Hindlimb muscle (tissue), 1 donor: ENCODE measurements around the gene TOP3A. TPM values are rescaled to one million over a fixed set of nuclear protein-coding genes. Genes with fewer than 3 reads are reported as not detected.
"Not testable (repeated sequence)": the region's sequence is repeated elsewhere in the genome, so short reads cannot be mapped to it uniquely, and the experiment has no call there.

Source experiments
- DNase-seq: peaks from one replicate; pipeline ENCODE4 v3.0.0-alpha.2; 2013
- polyA plus RNA-seq: library from polyadenylated mRNA; unstranded; fragments of 120-200 nt; gene quantifications from one replicate; pipeline ENCODE4 v1.2.1, GENCODE V29; 2013; ENCODE audit not compliant: insufficient read length

Gene TOP3A
- polyA plus RNA-seq, 1 donor: 27.5 TPM

DNA sequence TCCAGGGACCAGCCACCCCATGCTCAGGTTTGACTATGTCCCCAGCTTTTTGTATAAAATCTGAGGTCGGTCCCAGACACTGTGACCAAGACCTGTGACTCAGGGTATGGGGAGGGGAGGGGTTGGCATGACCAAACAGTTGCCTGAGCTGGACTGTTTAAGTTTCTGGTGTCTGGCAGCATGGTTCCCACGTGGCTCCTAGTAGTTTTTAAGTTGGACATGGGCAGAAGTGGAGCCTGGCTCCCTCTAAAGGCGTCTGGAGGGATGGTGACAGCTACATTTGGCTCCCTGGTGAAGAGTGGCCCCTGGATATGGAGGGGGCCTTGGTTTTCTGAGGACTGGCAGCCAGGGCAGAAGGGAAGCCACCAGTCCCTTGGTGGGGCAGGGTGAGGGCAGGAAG is 8.2 kb upstream of the TOP3A start:
- no peak for DNase-seq

DNA sequence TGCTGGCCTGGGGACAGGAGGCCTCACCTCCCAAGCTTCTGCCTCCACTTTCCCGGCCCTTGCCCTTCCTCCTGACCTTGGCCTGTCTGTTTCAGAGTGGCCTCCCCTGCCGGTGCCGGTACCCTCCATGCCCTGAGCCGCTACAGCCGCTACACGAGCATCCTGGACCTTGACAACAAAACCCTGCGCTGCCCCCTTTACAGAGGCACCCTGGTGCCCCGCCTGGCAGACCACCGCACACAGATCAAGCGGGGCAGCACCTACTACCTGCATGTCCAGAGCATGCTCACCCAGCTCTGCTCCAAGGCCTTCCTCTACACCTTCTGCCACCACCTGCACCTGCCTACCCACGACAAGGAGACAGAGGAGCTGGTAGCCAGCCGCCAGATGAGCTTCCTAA is 7.7 kb upstream of the TOP3A start:
- no peak for DNase-seq

DNA sequence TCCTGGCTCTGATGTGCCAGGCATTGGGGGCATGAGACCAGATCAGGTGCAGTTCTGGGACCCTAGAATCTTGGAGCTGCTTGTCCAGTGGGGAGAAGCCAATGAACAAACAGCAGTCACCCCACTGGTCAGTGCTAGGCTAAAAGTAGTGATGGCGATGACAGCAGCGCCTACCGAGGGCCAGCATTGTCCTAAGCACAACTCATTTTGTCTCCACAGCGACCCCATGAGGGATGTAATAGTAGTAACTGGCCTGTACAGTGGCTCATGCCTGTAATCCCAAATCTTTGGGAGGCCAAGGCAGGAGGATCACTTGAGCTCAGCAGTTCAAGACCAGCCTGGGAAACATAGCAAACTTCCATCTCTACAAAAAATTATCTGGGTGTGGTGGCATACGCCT is 6.5 kb upstream of the TOP3A start:
- DNase-seq: no peak

DNA sequence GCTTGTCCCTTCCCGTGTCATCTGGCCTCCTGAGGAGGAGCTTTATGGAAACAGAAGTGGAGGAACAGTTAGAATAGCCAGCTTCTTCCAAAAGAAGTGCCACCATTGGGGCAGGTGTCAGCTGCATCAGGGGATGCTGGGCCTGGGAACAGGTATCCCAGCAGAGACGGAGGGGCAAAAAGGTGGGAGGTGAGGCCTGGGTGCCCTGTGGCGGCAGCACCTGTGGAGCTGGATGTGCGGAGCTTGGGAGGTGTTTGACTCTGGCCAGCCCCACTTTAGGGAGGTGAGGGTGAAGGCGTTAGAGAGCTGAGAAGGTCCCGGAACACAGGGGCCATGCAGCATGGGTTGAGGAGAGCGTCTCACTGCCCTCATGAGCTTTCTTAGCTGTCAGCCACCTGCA is 5.5 kb upstream of the TOP3A start:
- DNase-seq: no peak

DNA sequence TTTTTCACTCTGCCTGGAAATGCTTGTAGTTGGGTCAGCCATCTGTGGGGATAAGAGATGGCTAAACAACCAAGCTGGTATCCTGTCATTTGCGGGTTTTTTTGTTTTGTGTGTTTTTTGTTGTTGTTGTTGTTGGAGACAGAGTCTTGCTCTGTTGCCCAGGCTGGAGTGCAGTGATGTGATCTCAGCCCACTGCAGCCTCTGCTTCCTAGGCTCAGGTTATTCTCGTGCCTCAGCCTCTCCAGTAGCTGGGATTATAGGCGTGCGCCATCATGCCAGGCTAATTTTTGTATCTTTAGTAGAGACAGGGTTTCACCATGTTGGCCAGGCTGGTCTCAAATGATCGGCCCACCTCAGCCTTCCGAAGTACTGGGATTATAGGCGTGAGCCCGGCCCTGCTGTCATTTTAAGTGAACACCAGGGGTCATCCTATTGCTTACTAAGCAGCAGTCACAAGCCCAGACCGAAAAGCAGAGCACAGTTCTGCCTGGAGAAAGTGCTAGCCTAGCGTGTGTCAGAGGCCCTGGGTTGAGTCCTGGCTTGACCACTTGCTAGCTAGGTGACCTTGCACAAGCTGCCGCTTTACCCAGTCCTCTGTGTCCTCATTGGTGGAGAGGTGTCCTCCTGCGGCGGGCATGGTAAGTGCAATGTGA is 4.9 kb upstream of the TOP3A start:
- DNase-seq: peak; percentile 34

DNA sequence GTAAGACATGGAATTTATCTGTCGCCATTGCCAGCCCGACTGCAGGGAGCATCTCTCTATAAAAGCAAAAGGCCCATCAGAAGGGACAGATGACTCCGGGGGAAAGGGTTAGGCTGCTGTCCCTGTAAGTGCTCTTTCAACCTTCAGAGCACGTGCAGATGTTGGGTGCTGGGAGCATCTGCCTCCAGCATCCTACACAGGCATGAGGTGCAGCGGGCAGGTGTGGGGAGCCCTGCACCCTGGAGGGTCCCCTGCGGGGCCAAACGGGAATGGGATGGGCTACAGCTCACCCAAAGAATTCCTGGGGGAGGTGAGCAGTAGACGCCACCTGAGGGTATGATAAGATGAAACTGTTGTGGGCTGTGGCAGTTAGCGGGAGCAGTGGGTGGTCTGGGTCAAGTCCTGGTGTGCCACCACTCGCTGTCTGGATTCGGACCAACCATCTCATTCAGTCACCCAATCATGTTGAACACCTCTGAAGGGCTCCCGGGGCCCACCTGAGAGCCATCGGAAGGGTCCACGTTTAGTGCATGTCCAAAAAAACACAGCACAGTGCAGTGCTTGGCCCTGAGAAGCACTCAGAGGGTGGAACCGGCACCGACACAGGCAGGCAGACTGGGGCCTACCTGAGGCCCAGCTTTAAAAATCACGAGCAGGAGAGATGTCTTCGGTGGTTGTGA is 4.1 kb upstream of the TOP3A start:
- no peak for DNase-seq

DNA sequence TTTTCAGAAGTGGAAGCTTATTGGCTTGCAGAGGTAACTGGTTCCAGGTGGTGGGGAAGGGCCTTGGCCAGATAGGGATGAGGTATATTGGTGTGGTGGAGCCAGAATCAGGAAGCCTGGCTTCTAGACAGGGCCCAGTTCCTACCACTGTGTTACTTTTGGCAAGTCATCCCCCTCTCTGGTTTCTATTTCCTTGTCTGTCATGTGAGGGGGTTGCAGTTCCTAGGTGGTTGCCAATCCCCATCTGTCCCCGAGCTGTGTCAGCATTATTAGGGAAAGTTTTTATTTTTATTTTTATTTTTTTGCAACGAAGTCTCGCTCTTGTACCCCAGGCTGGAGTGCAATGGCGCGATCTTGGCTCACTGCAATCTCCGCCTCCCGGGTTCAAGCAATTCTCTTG is 3.3 kb upstream of the TOP3A start:
- no peak for DNase-seq

DNA sequence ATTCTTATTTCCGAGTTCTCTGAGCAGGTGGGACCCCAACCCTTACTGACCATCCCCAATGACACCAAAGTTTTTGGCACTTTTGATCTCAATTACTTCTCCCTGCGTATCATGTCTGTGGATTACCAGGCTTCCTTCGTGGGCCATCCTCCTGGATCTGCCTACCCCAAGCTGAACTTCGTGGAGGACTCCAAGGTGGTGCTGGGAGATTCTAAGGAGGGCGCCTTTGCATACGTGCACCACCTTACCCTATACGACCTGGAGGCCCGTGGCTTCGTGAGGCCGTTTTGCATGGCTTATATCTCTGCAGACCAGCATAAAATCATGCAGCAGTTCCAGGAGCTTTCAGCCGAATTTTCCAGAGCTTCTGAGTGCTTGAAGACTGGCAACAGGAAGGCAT is 1.2 kb upstream of the TOP3A start:
- DNase-seq: no peak

DNA sequence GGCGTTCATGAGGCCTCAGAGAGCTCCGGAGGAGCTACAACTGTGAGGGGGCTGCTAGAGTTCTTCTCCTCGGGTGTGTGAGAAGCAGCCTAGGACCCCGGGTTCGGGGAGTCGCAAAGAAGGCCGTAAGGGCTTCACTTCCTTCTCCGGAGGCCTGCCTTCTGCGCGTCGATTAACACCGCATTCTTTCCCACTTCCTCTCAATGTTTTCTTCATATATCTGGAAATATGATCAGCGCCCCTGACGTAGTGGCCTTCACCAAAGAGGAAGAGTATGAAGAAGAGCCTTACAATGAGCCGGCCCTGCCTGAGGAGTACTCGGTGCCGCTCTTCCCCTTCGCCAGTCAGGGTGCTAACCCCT is 748 bp upstream of the TOP3A start:
- peak; percentile 17 for DNase-seq

DNA sequence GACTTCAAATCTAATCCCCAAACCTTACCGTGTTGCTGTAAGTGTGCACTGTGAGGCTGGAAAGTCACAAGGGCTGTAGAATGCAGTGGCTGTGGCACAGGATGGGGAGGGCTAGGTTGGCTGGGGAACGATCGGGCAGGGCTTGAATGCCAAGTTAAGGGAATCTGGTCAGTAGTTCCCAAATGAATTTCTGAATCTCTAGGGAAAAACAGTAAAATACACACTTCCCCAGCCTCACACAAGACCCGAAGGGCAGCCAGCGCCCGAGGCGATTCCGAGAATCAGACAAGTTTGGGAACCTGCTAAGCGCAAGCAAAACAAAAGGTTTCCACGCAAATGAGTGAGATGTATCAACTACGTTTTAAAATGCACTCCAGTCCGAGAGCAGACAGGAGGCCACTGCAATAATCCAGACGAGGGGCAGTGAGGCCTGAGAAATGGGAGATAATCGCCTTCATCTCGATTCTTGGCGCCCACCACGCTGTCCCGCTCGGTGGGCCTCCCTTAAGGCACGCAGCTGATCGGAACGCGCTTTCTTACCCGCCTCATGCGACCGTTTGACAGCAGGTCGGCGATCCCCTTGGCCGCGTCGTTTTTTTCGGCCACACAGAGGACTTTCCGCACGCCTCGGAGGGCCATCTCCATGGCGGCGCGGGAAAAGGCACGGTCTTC is 599 bp downstream of the TOP3A start:
- DNase-seq: no peak

DNA sequence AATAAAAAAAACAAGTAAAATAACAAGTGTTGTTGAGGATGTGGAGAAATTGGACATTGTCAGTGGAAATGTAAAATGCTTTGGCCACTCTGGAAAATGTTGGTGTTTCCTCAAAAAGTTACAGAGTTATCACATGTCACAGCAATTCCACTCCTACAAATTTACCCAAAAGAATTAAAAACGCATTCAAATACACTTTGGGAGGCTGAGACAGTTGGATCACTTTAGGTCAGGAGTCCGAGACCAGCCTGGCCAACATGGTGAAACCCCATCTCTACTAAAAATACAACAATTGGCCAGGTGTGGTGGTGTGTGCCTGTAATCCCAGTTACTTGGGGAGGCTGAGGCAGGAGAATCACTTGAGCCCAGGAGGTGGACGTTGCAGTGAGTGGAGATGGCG is 5.6 kb downstream of the TOP3A start:
- DNase-seq: no peak

DNA sequence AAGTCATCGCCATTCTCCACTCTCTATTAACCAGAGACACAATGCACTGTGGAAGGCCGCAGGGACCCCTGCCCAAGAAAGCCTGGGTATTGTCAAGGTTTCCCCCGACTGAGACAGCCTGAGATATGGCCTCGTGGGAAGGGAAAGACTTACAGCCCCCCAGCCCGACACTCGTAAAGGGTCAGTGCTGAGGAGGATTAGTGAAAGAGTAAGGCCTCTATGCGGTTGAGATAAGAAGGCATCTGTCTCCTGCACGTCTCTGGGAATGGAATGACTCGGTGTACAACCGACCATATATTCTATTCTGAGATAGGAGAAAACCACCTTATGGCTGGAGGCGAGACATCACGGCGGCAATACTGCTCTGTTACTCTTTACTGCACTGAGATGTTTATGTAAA is 11.6 kb downstream of the TOP3A start:
- not testable (repeated sequence) for DNase-seq

DNA sequence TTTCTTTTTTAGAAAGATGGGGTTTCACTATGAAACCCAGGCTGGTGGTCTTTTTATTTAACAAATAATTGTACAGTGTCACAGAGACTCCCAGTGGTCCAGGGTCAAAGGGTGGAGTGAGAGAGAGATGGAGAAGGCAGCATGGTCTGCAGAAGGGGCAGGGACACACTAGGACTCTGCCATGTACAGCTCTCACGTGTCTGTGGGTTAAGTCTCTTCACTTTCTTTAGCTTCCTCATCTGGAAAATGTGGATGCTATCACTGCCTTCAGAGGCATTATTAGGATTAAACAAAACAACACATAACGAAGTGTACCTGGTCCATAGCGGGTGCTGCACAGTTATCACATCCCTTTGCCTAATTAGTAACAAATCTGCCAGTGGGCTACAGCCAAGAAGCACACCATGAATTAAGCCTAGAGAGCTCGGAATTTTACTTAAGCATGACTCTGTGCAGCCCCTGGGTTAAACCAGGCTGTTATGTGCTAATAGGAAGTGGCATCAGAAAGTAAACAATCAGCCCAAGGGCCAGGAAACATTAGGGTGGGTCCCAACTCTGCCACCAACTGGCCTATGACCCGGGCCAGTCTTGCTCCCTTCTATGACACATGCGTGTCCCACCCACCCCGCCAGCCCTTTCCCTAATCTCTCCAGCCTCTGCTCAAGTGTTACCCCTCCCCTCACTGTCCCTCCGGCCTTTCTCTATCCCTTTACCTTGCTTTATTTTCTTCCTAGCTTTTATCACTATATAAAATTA is 13.9 kb downstream of the TOP3A start:
- DNase-seq: no peak

DNA sequence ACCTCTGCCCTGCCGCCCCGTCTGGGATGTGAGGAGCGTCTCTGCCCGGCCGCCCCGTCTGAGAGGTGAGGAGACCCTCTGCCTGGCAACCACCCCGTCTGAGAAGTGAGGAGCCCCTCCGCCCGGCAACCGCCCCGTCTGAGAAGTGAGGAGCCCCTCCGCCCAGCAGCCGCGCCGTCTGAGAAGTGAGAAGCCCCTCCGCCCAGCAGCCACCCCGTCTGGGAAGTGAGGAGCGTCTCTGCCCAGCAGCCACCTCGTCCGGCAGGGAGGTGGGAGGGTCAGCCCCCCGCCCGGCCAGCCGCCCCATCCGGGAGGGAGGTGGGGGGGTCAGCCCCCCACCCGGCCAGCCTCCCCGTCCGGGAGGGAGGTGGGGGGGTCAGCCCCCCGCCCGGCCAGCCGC is 16.7 kb downstream of the TOP3A start:
- not testable (repeated sequence) for DNase-seq

DNA sequence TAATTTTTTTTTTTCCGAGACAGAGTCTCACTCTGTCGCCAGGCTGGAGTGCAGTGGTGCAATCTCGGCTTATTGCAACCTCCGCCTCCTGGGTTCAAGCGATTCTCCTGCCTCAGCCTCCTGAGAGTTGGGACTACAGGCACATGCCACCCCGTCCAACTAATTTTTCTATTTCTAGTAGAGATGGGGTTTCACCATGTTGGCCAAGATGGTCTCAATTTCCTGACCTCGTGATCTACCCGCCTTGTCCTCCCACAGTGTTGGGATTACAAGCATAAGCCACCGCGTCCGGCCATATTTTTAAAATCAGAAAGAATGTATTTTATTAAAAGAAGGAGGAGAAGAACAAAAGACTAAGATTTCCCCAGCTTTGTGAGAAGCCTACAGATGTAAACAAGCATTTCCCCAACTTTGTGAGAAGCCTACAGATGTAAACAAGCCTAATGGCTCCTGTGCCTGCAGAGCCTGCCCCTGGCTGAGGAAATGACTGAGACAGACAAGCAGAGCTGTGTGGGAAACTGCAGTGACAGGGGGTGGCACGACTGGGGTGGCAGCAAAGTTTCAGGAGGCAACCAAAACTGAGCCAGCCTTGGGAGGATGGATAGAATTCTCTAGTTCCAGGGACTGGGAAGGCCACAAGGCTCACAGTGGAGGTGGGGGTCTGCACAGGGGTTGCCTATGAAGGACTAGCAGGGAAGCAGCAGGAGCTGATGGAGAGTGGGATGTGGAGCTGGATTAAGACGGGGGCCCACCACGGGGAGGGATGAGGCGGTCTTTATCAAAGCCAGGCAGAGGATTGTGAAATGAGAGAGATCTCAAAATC is 22.9 kb downstream of the TOP3A start:
- DNase-seq: no peak

DNA sequence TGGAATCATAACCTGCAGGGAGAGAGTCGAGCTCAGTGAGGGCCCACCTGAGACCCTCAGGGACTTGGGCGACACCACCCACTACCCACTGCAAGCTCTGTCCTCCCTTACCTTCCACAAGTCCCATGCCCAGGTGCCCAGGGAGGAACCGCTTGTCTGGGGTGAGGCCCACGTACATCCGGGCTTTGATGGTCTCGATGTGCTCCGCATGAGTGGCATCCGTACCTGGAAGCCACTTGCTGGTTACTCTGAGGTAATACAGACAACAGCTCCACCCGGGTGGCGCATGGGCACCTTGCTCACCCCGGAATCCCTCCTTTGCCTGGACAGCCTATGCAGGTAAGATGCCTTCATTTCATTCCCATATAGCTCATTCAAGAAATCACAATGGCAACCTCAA is 29.5 kb downstream of the TOP3A start:
- DNase-seq: no peak

DNA sequence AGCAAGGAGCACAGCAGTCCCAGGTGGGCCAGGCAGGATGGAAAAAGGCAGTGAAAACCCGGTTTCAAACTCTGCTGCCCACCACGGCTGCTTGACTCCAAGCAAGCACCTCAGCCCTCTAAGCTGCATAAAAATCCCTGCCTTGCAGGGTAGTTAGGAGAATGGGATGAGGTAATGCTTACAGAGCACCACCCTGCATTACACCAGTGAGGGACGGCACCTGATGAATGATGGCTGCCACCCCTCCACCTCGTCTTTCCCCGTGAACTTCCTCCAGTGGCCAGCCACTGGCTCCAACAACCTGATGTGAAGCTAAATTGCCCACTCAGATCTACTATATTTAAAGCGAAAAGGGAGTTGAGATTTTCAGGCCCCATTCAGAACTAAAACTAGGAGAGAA is 33.0 kb downstream of the TOP3A start:
- DNase-seq: no peak

DNA sequence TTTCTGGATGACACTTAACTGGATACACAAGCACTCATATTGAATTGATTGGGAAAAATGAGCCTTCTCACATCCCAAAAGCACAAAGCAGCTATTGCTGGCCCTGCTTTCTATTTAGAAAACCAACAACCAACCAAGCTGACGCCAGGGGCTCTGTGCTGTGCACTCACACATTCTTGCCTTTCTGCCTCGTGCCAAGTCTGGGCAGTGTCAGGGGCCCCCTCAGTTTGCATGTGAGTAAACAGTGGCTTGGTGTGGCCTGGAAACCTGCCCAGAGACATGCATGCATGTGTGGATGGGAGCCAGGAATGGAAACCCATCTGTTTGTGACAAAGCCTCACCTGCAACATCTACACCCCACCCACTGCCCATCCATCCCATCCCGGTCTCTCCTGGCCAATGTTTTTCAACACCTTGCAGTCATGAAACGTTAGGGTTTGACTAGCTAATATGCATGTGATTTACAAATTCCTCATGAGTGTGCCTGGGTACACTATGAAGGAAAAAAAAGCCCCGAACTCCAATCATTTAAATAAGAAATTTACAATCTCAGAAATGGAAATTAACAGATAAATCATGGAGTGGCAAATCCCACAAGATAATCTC is 33.9 kb downstream of the TOP3A start:
- no peak for DNase-seq

DNA sequence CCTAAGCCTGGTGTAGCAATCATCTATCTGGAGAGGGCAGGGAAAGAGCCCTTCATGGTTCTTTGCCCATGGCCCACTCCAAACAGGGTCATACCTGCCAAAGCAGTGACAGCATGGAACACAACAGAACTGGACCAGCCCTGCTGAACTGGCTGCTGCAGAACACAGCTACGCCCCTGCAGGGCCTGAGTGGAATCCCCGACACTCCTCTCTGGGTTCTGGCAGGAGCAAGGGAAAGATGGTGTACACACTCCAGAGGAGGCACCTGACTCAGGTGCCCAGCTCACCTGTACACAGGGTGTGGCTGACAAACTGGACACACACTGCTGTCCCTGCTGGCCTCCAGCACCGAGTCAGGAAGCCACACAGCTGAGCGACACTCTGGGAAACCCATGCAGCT is 34.5 kb downstream of the TOP3A start:
- no peak for DNase-seq

DNA sequence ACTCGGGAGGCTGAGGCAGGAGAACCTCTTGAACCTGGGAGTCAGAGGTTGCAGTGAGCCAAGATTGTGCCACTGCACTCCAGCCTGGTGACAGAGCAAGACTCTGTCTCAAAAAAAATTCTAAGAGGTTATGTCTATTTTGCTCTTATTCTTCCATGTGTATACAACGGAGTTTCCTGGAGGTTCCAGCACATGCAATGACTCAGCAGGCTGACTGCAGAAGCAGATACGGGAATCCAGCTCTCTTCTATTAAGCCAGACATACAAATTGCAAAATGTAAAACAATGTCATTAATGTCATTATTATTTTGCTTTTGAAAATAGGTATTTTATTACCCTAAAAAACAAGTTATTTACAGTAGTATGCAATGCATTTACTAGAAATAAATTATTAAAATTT is 35.9 kb downstream of the TOP3A start:
- DNase-seq: no peak

DNA sequence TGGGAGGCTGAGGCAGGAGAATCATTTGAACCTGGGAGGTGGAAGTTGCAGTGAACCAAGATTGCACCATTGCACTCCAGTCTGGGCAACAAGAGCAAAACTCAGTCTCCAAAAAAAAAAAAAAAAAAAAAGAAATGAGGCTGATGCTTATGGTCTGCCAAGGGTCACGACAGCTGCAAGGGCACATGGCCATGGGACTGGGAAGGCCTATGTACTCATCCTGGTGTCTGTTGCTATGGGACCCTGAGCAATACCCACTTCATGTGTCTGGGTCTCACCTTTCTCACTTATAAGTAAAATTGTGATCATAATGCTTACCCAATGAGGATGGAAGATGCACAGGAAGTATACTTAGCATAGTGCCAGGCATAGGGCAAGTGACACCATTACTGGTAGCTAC is 37.7 kb downstream of the TOP3A start:
- DNase-seq: no peak
